Stimulated activated CD4-positive, alpha-beta T cell treated with anti-CD3 and anti-CD28 coated beads, Interleukin-4, amount 100 ng/mL, for 24 hours (primary cell): Measurements from ENCODE around the gene KRTAP10-10.
"Not testable (repeated sequence)": the region's sequence is repeated elsewhere in the genome, so short reads cannot be mapped to it uniquely, and the experiment has no call there.

ENCODE experiments used
- DNase-seq: peaks from one replicate; pipeline ENCODE4 v3.0.0-alpha.2; 2020

The KRTAP10-10 gene

DNA sequence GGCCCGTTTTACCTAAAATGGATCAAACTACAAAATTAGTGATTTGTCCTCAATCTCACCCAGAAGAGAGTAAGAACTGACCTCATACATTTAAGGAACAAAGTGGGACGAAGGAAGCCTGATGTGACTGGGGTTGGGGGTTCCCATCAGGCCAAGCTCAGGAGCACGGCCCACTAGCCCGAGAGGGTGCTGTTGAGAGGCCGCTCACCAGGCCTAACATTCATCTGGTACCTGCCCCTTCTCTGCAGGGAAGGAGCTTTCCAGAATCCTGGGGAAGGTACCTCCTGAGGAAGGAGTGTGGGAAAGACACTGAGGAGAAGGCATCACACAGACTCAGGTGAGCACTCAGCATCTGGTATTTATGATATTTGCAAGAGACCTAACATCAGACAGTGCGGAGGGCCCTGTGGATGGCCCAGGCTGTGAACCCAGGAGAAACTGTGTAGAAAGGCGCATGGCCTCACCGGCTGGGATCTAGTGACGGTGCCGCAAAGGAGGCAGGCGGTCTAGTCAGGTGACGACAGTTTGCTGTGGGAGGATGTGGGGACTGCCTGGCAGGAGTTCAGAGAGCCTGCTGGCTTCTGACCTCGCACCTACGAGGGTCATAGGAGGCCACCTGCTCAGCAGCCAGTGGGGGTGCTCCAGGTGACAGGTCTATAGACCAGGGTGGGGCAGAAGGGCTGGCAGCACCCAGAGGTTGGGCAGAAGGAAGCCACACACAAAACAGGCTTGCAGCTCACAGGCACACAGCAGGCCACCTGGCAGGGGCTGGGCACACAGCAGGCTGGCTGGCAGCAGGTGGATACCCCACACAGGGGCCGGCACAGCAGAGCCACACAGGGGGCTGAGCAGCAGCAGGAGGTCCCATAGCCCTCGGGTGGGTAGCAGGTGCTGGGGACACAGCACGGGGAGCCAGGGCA lies 16.8 kb downstream of the KRTAP10-10 start:
- peak; percentile 40 for DNase-seq

DNA sequence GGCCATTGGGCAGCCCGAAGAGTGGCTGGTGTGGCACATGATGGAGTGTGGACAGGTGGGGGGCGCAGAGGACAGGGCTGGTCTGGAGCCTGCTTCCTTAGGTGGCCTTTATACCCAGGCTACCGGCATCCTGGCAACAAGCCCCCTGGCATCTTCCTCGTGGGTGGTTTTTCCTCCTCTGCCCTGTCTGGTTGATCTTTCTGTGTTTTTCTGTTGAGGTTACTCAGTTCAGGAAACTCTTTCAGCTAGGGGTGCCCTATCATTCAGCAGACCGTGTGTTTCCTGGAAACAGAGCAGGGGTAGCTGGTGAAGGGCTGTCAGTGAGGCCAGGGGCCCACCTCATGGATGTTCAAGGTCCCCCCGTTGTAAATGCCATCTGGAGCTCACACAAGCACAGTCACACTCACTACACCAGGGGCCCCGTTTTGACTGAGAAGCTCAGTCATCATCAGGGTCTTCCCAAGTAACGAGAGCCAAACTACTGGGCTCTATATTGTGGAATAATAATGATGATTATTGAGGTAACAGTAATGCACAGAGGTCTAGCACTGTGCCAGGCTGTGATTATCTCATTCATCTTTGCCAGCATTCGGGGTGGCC lies 17.5 kb downstream of the KRTAP10-10 start, which contains the start of gene KRTAP12-4:
Gene KRTAP12-4, minus strand, starts transcription at position 84 of the 600 bp plus-strand sequence. Its CDS starts 45 bp downstream, at position 39.
- no peak for DNase-seq

DNA sequence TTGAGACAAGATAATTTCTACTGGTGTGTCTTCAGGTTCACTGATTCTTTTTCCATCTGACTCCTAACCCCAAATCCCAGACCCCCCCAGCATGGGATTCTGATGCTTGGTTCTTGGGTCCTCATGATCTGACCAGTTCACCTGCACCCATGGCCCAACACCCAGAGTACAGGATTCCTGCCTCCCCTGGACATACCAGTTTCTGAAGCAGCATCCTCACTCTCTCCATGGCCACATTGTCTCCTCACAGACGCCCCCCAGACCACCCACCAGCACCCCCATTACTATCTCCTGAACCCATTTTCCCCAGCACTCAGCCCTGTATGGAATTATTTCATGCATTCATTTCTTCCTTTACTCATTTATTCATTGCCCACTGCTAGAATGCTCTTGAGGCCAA lies 19.7 kb downstream of the KRTAP10-10 start:
- no peak for DNase-seq

DNA sequence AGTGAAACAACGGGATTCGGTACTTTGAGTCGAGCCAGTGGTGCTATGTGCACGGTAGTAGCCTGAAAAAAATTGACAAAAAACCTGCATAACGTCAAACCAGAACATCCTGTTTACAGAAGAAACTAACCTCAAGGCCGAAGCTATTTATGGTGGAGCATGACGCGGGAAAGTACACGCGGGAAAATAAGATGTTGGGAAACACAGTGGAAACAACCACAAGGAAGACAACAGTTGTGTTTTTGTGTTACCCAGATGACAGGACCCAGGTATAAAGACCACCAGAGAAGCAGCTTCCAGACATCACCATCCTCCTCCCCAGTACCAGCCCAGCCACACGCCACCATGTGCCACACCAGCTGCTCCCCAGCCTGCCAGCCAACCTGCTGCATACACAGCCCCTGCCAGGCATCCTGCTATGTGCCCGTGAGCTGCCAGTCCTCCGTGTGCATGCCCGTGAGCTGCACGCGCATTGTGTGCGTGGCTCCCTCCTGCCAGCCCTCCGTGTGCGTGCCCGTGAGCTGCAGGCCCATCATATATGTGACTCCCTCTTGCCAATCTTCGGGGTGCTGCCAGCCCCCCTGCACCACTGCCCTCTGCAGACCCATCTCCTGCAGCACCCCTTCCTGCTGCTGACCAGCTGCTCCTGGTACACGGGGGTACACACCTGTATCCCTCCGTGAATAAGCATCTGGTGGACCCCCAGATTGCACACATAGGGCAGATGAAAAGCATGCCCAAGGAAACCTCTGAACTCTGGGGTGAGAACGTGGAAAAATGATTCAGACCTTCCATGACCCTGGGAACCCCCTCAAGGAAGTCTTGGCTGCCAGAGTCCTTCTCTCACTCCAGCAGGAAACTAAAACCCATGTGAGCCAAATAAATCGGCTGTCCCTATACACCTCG lies 20.7 kb downstream of the KRTAP10-10 start, which contains the start of gene KRTAP12-3:
Gene KRTAP12-3, plus strand, starts transcription at position 298 of the 906 bp plus-strand sequence. Its CDS starts 48 bp downstream, at position 346.
- peak; percentile 18 for DNase-seq

DNA sequence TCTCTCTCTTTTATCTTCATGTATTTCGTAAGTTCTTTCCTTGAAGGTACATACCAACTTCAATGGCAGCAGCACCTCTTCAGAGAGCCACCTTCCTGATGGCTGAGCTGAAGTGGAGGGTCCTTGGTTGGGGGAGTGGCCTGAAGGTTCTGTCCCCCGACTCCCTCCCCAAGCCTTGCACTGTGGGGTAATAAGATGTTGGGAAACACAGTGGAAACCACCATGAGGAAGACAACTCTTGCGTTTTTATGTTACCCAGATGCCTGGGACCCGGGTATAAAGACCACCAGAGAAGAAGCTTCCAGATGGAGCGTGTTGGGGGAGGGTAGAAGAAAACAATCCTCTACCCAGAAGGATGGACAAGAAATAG lies 21.4 kb downstream of the KRTAP10-10 start:
- DNase-seq, result no peak

DNA sequence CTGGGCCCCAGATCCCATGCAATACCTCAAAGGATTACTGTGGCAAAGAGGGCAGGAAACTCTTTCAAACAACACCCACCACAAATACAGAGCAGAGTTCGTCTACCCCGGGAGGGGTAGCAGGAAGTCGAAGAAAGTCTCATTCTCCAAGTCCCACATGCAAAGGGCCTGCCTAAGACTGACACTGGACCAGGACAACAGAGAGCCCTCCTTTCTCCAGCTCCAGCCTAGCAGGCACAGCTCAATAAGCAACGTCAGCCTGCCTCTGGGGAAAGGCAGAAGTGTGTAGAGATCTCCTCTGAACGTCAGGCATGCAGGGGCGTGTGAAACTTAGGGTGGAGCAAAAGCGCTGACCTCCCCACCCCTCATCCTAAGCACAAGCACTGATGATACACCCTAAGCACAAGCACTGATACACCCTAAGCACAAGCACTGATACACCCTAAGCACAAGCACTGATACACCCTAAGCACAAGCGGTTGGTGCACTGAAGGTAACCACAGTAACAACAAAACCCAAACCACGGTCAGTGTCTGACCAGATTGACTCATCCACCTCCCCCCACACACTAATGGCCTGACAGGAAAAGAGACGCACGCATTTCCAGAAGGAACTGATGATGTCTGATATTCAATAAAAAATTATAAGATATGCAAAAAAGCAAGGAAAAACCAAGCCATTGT lies 21.9 kb downstream of the KRTAP10-10 start:
- DNase-seq, result no peak

DNA sequence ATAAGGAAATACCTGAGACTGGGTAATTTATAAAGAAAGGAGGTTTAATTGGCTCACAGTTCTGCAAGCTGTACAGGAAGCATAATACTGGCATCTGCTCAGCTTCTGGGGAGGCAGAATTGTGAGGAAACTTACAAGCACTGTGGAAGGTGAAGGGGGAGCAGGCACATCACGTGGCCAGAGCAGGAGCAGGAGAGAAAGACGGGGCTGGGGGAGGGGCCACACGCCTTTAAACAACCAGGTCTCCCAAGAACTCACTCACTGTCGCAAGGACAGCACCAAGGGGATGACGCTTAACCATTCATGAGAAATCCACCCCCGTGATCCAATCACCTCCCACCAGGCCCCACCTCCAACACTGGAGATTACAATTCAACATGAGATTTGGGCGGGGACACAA lies 24.4 kb downstream of the KRTAP10-10 start:
- DNase-seq, result not testable (repeated sequence)

DNA sequence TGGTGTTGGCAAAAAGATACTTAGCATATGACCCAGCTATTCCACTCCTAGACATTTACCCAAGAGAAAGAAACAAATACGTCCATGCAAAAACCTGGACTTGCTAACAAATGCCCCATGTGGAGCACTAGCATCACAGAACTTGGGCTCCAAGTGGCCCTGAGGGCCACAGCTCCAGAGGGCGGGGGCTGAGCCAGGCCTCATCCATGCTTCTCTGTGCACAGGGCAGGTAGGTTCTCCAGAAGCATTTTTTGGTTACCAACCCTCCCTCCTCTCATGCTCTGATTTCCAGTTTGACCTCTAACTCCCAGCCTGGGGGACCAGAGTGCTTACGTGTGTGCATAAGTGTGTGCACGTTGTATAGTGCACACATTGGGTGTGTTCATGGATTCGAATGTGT lies 27.5 kb downstream of the KRTAP10-10 start:
- no peak for DNase-seq

DNA sequence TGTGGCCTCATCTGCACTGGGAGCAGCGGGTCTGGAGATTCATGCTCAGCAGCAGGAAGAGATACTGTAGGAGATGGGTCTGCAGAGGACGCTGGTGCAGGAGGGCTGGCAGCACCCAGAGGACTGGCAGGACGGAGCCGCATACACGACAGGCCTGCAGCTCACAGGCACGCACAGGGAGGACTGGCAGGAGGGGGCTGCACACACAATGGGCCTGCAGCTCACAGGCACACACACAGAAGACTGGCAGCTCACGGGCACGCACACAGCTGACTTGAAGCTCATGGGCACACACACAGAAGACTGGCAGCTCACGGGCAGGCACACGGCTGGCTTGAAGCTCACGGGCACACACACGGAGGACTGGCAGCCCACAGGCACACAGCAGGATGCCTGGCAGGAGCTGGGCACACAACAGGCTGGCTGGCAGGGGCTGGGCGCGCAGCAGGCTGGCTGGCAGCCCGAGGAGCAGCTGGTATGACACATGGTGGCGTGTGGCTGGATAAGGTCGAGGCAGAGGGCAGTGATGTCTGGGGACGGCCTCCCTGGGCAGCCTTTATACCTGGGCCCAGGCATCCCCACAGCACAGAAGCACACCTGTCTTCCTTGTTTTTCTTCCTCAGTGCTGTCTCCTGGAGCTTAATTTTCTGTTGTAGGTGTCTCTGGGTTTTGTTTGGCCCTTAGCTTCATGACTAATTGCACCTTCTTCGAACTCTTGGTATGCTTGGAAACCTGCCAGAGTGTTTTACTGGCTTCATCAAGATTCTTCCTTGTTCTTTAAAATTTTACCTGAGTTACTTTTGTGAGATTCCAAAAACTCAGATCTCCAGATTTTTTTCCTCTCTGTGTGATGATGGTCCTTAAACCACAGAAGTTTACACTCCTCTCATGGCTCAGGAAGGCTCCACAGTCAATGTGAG lies 29.5 kb downstream of the KRTAP10-10 start, which contains the start of gene KRTAP12-2:
Gene KRTAP12-2, minus strand, starts transcription at position 527 of the 920 bp plus-strand sequence. Its CDS starts 41 bp downstream, at position 486.
- DNase-seq, result no peak

DNA sequence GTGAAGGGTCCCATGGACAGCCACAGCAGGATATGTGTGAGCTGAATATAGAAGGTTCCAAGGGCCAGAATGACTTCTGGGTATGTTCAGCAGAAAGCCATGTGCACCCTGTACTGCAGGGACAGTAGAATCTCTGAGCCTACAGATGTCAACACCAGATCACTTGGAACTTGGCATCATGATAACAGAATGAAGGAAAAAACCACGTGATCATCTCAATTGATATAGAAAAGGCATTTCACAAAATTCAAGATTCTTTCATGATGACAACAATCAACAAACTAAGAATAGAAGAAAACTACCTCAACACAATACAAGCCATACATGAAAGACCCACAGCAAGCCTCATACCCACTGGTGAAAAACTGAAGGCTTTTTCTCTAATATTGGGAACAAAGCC lies 30.5 kb downstream of the KRTAP10-10 start:
- no peak for DNase-seq

DNA sequence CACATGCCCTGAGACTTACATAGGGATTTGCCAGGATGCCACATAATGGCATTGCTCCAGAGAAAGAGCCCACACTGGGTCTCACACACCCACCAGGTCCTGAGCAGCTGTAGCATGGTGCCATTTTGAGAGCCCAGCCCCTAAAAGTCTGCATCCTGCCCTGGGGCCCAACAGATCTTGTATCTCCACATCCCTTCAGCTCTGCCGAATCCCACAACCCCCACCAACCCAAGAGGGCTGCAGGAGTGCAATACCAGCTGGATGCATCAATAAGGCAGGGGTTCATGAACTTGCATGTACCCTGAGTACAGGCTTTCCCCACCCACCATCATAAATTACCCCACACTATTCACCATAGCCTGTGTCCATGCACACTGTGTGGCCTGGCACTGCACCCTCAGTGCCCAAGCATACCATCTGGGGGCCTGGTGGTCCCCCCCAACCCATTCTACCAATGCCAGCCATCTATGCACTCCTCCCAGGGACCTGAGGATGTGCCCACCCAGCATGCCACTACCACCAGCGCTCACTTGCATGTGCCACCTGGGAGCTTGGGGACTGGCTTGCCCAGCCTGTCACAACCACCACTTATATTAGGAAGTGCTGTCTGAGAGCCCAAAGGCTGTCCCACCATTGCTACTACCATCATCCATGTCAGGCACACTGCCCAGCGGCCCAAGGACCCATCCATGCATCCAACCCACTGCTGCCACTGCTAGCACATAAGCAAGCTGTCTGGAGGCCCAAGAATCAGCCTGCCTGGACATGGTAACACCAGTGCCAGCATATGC lies 33.7 kb downstream of the KRTAP10-10 start:
- DNase-seq, result no peak

DNA sequence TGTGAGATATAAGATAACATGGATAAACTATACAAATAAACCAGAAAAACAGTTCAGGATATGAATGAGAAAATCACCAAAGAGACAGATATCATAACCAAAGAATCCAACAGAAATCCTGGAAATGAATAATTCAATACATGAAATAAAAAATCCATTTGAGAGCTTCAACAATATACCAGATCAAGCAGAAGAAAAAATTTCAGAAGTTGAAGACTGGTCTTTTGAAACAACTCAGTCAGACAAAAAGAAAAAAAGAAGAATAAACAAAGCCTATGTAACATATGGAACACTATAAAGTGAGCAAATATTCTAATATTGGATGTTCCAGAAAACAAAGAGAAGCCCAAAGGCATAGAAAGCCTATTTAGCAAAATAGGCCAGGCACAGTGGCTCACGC lies 34.8 kb downstream of the KRTAP10-10 start:
- DNase-seq, result no peak

DNA sequence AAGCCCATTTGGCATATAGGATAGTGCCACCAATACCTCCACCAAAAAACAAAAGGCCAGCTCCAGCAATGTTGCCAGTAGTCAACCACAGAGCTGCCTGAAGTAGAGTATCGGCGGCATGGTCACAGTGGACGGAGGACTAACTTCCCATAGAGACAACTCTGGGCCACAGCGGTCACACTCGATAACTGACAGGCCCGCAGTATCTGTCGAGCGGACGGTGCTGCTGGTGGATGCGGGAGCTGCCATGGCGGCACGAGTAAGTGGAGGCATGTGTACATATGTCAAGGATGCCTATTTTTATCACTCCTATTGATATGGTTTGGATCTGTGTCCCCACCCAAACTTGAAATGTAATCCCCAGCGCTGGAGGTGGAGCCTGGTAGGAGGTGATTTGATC lies 40.7 kb downstream of the KRTAP10-10 start:
- DNase-seq, result no peak

DNA sequence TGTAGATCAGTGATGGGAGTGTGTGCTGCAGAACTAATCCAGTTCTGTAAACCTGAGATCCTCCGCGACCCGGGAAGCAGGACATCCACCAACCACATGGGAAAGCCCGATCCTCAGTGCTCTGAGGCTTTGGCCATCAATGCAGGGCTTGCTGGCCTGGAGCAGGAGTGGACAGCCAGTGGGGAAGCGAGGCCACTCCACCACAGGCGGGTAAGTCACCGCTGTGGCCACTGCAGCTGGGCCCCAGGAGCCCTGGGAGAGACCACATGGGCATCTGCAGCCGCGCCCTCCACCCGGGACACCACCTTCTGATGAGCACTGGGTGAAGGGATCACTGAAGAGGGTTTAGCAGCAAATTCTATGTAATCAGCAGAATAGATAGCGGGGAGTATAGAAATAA lies 44.0 kb downstream of the KRTAP10-10 start:
- no peak for DNase-seq

DNA sequence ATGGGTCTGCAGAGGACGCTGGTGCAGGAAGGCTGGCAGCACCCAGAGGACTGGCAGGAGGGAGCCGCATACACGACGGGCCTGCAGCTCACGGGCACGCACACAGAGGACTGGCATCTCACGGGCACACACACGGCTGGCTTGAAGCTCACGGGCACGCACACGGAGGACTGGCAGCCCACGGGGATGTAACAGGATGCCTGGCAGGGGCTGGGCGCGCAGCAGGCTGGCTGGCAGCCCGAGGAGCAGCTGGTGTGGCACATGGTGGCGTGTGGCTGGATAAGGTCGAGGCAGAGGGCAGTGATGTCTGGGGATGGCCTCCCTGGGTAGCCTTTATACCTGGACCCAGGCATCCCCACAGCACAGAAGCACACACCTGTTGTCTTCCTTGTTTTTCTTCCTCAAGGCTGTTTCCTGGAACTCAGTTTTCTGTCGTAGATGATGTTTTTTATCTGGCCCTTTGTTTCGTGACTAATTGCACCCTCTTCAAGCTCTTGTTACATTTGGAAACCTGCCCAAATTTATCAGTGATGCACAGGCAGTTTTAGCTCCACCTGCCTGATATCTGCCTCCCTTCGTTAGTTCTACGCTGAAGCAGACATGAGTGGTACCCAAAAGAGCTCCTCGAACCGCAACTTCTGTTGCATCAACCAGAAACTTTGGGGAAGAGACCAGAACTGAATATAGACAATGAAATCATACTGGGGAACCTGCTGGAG lies 44.9 kb downstream of the KRTAP10-10 start, which contains the start of gene KRTAP12-1:
Gene KRTAP12-1, minus strand, starts transcription at position 303 of the 719 bp plus-strand sequence. Its CDS starts 40 bp downstream, at position 263.
- no peak for DNase-seq

DNA sequence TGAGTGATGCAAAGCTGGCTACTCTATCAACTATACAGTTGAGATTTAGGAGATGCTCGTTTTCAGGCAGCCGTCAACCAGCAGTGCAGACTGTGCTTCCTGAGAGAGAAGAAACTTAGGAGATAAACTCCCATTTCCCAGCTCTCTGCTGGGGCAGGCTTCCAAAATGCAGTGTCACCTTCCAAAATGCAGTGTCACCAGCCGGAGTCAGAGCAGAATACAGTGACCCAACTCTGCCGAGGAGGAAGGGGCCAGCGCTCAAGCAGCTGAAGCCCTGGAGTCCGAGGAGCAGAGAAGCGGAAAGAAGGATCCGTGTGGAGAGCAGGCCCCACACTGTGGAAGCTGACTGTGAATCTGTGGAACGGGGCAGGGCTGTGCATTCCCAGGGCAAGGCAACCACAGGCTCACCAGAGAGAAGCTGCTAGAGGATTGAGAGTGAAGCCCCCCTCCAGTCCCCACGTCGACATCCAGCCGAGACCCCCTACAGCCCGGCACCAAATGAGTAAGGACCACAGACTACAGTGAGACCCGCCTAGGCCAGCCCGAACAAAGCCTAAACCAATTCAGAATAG lies 45.5 kb downstream of the KRTAP10-10 start:
- no peak for DNase-seq

DNA sequence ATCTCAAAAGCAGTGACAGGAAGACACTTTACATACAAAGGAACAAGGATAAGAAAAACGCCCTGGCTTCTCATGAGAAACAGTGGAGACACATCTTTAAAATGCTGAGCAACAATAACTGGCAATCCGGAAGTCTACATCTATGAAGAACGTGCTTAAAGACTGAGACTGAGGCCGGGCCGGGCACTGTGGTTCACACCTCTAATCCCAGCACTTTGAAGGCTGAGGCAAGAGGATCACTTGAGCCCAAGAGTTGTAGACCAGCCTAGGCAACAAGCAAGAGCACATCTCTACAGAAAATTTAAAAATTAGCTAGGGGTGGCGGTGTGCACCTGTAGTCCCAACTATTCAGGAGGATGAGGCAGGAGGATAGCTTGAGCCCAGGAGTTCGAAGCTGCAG lies 46.9 kb downstream of the KRTAP10-10 start:
- no peak for DNase-seq

DNA sequence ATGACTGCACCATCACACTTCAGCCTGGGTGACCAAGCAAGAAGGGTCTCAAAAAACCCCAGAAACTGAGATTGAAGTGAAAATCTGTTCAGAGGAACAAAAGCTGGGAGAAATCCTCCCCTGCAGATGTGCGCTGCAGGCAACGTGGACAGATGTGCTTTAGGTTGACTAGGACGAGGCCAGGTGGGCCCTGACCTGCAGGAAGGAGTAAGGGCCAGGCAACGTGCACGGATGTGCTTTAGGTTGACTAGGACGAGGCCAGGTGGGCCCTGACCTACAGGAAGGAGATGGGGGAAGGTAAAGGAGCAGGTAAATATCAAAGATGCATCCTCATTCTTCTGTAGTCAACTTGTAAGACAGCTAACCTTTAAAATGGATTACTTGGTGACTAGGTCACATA lies 47.3 kb downstream of the KRTAP10-10 start:
- no peak for DNase-seq

DNA sequence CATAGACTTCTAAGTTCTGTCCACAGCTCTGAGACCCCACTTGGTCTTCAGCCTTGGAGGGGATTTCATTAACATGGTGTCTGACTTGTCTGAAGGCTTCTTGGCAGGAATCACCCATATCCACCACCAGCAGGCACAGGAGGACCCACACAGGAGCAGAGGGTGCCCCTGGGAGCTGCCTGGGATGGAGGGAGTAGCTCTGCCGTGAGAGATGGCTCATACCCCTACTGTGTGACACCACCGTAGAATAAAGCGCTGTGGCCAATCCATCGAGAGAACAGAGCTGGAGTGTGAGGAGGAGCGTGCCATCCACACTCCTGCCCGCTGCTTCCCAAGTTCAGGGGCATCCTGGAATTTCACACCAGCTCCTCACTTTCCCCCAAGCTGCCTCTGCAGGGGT lies 47.9 kb downstream of the KRTAP10-10 start:
- not testable (repeated sequence) for DNase-seq
